ENCODE data around the gene KPNA6. TPM values are rescaled to one million over a fixed set of nuclear protein-coding genes. Genes with fewer than 3 reads are reported as not detected.

Gene KPNA6
- total RNA-seq, 4 donors from 2014 or later, result 26.9 to 69.9 (median 38.5) TPM

DNA sequence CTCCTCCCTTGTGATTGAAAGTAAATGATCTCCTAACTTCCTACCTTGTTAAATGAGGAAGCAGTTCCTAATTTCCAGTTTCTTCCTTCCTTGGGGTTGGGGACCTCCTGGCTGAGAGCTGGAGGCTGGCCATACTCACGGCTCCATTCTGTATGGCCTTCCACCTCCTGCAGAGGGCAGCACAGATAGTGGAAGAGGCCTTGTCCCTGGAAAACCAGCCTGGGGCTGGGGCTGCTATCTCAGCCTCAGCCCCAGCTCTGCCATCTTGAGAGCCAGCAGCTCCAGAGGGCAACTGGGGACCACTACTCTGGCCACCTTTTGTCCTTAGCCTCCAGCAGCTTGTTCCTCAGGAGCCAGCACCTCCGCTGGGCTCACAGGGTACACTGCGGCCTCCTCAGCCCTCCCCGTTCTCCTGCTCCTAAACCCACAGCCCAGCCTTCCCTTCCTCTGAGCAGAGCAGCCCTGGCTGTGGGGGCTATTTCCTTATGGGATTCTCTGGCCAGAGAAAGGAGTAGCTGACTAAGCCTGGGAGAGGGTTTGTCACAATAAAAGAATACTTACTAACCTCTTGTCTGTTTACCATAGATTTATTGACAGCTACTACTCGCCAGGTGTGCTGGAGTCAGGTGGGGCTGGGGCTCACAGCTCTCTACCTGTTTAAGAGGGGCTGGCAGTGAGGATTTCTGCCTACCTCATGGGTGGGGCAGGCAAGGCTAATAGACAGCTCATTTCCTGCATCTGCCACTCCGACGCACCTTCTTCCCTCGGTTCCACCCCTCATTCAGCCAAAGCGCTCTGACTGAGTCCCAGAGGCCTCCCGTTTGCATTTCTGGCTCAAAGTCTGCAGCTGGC lies 108.0 kb downstream of the KPNA6 start:
- intact Hi-C loops (cut with DNase I; ENCODE audit: low total_unique reads), result no loop called here
- no peaks in the 10 kb centered on the region for H3K9me3 ChIP-seq
- no peak for TF ChIP-seq POLR2A (IDR thresholded peaks at IDR 0.05)
- TF ChIP-seq, protein P1, sequence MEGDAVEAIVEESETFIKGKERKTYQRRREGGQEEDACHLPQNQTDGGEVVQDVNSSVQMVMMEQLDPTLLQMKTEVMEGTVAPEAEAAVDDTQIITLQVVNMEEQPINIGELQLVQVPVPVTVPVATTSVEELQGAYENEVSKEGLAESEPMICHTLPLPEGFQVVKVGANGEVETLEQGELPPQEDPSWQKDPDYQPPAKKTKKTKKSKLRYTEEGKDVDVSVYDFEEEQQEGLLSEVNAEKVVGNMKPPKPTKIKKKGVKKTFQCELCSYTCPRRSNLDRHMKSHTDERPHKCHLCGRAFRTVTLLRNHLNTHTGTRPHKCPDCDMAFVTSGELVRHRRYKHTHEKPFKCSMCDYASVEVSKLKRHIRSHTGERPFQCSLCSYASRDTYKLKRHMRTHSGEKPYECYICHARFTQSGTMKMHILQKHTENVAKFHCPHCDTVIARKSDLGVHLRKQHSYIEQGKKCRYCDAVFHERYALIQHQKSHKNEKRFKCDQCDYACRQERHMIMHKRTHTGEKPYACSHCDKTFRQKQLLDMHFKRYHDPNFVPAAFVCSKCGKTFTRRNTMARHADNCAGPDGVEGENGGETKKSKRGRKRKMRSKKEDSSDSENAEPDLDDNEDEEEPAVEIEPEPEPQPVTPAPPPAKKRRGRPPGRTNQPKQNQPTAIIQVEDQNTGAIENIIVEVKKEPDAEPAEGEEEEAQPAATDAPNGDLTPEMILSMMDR (IDR thresholded peaks at IDR 0.05), result peak; percentile 47 to 72 (median 59)
- no peak overlapping the region for H3K4me3 ChIP-seq
- H3K27me3 ChIP-seq, result no peaks in the 10 kb centered on the region
- no peaks in the 10 kb centered on the region for H3K36me3 ChIP-seq
- no peak overlapping the region for H3K27ac ChIP-seq
- H3K4me1 ChIP-seq, result peaks cover 1 to 3% of the 10 kb centered on the region in 2 donors
- DNase-seq, result peak; percentile 41 to 42

DNA sequence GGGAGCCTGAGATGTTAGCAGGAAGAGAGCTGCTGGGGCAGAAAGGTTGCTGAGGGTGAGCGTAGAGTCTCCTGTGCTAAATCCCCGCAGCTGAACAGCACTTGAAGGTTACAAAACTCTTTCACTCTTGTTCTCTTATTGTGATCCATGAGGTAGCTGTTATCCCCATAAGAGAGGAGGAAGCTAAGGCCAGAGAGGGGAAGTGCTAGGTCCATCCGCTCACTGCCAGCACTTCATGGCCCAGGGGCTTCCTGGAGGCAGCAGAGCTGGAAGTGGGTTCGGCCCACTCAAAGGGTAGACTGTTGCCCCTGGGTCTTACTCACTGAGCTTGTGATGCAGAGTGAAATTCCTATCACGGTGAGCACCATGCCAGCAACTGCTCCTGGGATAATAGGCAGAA lies 108.7 kb downstream of the KPNA6 start:
- Histone ChIP-seq H3K27ac (no peak overlapping the region), H3K27me3 (no peaks in the 10 kb centered on the region), H3K4me1 (peaks cover 4 to 6% of the 10 kb centered on the region in 2 donors), H3K36me3 (no peaks in the 10 kb centered on the region), H3K4me3 (no peak overlapping the region), H3K9me3 (no peaks in the 10 kb centered on the region)
- DNase-seq, result no peak
- TF ChIP-seq, protein P1 (IDR thresholded peaks at IDR 0.05), result no peak
- TF ChIP-seq POLR2A (IDR thresholded peaks at IDR 0.05), result no peak
- intact Hi-C loops (cut with DNase I; ENCODE audit: low total_unique reads), result no loop called here

DNA sequence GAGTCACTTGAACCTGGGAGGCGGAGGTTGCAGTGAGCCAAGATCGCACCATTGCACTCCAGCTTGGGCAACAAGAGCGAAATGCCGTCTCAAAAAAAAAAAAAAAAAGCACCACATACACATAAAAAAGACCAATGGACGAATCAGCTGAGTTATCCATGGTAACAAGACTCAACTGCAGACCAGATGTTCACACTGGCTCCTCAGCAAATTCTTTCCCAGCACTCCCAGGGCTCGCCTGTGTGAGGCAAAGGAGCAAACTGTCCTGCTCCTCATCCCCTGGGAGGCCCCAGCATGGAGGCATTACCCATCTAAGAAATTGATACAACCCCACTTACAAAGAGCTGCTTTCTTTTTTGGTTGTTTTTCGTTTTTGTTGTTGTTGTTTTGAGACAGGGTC lies 111.2 kb downstream of the KPNA6 start:
- H3K4me1 ChIP-seq, result peaks cover 4 to 16% of the 10 kb centered on the region in 2 donors
- H3K9me3 ChIP-seq, result no peaks in the 10 kb centered on the region
- no peak overlapping the region for H3K27ac ChIP-seq
- no peak for DNase-seq
- H3K4me3 ChIP-seq, result no peak overlapping the region
- no peaks in the 10 kb centered on the region for H3K36me3 ChIP-seq
- no peaks in the 10 kb centered on the region for H3K27me3 ChIP-seq
- intact Hi-C loops (cut with DNase I; ENCODE audit: low total_unique reads), result no loop called here
- TF ChIP-seq, protein P1 (IDR thresholded peaks at IDR 0.05), result no peak
- TF ChIP-seq POLR2A (IDR thresholded peaks at IDR 0.05), result no peak

DNA sequence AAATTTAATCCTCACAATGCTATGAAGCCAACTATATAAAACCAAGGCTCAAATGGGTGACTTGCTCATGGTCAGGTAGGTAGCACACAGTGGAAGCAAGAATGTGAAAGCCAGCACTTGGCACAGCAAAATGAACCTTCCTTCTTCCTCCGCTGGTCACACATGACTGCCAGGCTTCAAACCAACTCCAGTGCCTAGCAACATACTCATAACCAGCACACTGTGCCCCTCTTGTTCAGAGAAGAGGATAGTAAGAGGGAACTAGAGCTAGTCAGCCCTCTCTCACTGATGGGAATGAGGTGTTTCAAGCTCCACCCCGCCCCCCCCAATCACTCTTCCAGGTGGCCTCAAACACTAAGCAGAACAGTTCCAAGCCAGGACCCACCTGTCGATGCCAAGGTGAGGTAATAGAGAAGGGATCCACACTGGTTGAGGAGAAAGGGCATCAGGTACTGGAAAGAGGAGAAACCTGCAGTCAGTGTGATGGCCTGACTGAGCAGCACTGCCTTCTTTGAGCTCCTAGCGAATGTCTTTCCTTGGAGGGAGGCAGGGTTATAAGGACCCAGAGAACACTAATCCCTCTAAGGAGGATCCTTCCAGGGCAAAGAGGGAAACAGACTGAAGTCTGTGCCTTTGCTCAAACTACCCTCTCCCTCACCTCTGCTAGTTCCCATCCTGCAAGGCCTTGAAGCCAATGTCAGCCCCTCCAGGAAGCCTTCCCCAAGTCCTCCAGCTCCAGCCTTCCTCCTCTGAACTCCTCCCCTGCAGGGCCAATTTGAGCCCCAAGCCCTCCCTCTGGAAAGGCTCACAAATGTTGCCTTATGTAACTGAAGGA lies 113.1 kb downstream of the KPNA6 start:
- peak overlapping the region; percentile 10 to 89 for H3K27ac ChIP-seq
- TF ChIP-seq POLR2A (IDR thresholded peaks at IDR 0.05), result no peak
- TF ChIP-seq, protein P1 (IDR thresholded peaks at IDR 0.05), result no peak
- peak overlapping the region; percentile 81 to 100 for H3K4me3 ChIP-seq
- intact Hi-C loops (cut with DNase I; ENCODE audit: low total_unique reads), result no loop called here
- H3K27me3 ChIP-seq, result no peaks in the 10 kb centered on the region
- H3K9me3 ChIP-seq, result no peaks in the 10 kb centered on the region
- DNase-seq, result no peak
- no peaks in the 10 kb centered on the region for H3K36me3 ChIP-seq
- peaks cover 4 to 18% of the 10 kb centered on the region in 2 donors for H3K4me1 ChIP-seq

DNA sequence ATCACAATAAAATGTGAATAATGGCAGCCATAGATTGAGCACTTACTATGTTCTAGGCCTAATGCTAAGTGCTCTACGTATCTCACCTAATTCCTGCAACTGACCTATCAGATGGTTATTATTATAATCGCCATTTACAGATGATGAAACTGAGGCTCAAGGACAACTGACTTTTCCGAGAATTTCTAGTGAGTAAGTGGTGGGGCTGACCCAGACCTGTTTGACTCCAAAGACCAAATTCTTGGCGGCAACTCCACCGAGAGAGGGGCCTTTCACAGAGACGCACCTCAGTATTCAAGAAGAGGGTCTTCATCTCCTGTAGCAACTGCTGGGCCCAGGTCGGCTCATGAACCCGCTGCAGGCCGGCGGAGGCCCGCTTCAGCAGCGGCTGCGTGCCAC lies 113.7 kb downstream of the KPNA6 start:
- Histone ChIP-seq H3K4me1 (peaks cover 4 to 18% of the 10 kb centered on the region in 2 donors), H3K27ac (peak overlapping the region; percentile 89 to 98), H3K36me3 (no peaks in the 10 kb centered on the region), H3K9me3 (no peaks in the 10 kb centered on the region), H3K27me3 (no peaks in the 10 kb centered on the region), H3K4me3 (peak overlapping the region; percentile 81 to 100)
- DNase-seq, result no peak
- intact Hi-C loops (cut with DNase I; ENCODE audit: low total_unique reads), result no loop called here
- TF ChIP-seq, protein P1 (IDR thresholded peaks at IDR 0.05), result no peak
- TF ChIP-seq POLR2A (IDR thresholded peaks at IDR 0.05), result no peak

Measured in uterus (tissue), 4 donors.